Chondrocyte (in vitro differentiated cells): ENCODE data around the gene EPHX1. TPM values are rescaled to one million over a fixed set of nuclear protein-coding genes. Genes with fewer than 3 reads are reported as not detected.

Experiments used
- DNase-seq: peaks from one replicate; pipeline ENCODE4 v3.0.0; 2021; ENCODE audit warnings: mixed read lengths, low spot score
- H3K27ac Mint-ChIP-seq: one replicate; pipeline ENCODE4 v1.8.0; 2021; ENCODE audit warnings: mild to moderate bottlenecking, moderate library complexity, mixed read lengths; ENCODE audit not compliant: unreplicated experiment
- H3K27me3 Mint-ChIP-seq: 2 replicates; pipeline ENCODE4 v1.8.0; 2021; ENCODE audit warnings: low read depth, mixed read lengths
- H3K36me3 Mint-ChIP-seq: 2 replicates; pipeline ENCODE4 v1.8.0; 2021; ENCODE audit warnings: low read depth, mixed read lengths
- H3K4me1 Mint-ChIP-seq: 2 replicates; pipeline ENCODE4 v1.8.0; 2021; ENCODE audit warnings: low read depth, mild to moderate bottlenecking, mixed read lengths
- H3K4me3 Mint-ChIP-seq: one replicate; pipeline ENCODE4 v1.8.0; 2021; ENCODE audit warnings: mild to moderate bottlenecking, moderate library complexity, mixed read lengths; ENCODE audit not compliant: unreplicated experiment
- H3K9me3 Mint-ChIP-seq: 2 replicates; pipeline ENCODE4 v1.8.0; 2021; ENCODE audit warnings: low read depth, mixed read lengths
- total RNA-seq: library from RNA; stranded (reverse); gene quantifications from 3 replicates; pipeline ENCODE4 v1.2.1, GENCODE V29; 2021
- TF ChIP-seq, protein P1 (sequence below): fragments of 200-600 bp; sonication (generic); IDR thresholded peaks from 2 replicates; pipeline ENCODE4 v1.5.0; 2021; ENCODE audit warnings: antibody characterized with exemption, mild to moderate bottlenecking, moderate library complexity

EPHX1 gene
- total RNA-seq, 1 donor from 2014 or later = 69.1 TPM

DNA sequence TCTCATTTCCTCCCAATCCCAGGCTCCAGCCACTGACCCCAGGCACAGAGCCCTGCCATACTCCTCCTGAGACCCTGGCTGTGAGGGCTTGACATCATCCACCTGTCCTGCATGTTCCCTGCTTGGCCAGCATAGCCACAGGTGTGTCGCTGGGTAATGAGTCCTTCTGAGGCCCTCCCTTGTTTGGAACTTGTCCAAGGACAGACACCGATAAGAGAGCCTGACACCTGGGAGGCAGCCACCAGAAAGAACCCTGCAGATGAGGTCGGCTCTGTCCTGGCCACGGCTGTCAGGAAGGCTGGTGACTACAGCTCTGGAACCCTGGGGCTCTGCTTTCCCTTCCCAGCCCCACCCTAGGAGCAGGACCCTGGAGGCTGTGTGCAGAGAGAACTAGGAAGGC, 37.7 kb downstream of the EPHX1 start:
- Mint-ChIP-seq H3K27ac (no peak overlapping the region), H3K4me1 (peaks cover 13% of the 10 kb centered on the region), H3K27me3 (no peaks in the 10 kb centered on the region), H3K36me3 (peaks cover 17% of the 10 kb centered on the region), H3K9me3 (no peaks in the 10 kb centered on the region), H3K4me3 (no peak overlapping the region)
- DNase-seq = no peak
- TF ChIP-seq, protein P1, sequence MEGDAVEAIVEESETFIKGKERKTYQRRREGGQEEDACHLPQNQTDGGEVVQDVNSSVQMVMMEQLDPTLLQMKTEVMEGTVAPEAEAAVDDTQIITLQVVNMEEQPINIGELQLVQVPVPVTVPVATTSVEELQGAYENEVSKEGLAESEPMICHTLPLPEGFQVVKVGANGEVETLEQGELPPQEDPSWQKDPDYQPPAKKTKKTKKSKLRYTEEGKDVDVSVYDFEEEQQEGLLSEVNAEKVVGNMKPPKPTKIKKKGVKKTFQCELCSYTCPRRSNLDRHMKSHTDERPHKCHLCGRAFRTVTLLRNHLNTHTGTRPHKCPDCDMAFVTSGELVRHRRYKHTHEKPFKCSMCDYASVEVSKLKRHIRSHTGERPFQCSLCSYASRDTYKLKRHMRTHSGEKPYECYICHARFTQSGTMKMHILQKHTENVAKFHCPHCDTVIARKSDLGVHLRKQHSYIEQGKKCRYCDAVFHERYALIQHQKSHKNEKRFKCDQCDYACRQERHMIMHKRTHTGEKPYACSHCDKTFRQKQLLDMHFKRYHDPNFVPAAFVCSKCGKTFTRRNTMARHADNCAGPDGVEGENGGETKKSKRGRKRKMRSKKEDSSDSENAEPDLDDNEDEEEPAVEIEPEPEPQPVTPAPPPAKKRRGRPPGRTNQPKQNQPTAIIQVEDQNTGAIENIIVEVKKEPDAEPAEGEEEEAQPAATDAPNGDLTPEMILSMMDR = no peak

DNA sequence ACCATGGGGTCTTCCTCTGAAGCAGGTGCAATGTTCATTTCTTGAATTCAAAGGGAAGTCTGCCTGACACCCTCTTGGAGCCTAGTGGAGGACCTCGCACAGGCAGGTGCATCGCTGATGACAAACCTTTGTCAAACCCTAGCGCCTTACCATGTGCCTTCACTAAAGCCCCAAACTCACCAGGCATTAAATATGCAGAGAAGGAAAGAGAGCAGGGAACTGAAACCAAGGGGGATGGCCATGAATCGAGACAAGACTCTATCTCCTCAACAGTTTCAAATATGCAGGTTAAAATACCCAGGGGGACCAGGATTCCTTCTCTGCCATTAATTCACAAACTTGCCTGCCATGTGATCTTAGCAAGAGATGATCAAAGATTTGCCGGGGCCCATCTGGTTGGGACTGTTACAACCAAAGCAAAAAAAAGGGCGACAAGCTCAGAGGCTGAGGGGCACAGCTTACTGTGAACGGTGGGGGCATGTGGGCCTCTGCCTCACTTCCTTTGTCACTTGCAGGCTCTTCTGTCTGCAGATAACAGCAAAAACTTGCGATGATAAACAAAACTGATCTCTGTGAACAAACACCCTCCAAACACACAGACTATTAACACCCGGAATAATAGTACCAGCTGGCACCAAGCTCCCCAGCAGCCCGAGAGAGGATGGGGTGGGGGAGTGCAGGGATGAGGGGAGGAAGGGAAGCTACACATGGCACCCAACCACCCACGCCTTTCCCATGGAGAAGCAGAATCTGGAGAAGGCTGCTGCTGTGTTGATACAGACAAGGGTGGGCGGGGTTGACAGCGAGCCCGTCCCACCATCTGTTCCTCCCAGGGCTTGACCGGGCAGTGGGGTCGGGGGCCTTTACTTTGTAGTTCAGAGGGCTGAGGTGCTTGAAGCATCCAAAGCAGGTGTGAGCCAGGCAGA, 38.4 kb downstream of the EPHX1 start:
- Mint-ChIP-seq H3K4me1 (peaks cover 13% of the 10 kb centered on the region), H3K9me3 (no peaks in the 10 kb centered on the region), H3K36me3 (peaks cover 14% of the 10 kb centered on the region), H3K27me3 (no peaks in the 10 kb centered on the region), H3K27ac (peak overlapping the region; percentile 22), H3K4me3 (no peak overlapping the region)
- no peak for DNase-seq
- TF ChIP-seq, protein P1 = no peak

DNA sequence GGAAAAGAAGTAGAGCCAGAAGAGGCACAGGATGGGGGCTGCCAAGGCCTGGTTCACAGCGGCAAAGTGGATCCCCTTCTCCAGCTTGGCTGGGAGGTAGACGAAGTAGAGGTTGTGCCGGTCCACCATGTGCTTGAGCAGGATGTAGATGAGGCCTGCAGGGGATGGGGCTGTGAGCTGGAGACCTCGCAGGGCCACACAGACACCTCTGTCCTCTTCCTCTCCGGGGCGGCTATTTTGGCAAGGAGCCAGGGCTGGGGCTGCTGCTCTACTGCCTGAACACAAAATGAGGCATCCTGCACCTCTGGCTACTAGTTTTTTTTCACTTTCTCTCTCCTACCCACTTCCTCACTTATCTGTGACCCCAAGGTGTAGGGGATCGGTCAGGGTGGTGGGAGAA, 40.0 kb downstream of the EPHX1 start:
- TF ChIP-seq, protein P1 = no peak
- no peak for DNase-seq
- peaks cover 21% of the 10 kb centered on the region for H3K36me3 Mint-ChIP-seq
- H3K27ac Mint-ChIP-seq = no peak overlapping the region
- peaks cover 13% of the 10 kb centered on the region for H3K4me1 Mint-ChIP-seq
- H3K9me3 Mint-ChIP-seq = no peaks in the 10 kb centered on the region
- no peaks in the 10 kb centered on the region for H3K27me3 Mint-ChIP-seq
- no peak overlapping the region for H3K4me3 Mint-ChIP-seq

DNA sequence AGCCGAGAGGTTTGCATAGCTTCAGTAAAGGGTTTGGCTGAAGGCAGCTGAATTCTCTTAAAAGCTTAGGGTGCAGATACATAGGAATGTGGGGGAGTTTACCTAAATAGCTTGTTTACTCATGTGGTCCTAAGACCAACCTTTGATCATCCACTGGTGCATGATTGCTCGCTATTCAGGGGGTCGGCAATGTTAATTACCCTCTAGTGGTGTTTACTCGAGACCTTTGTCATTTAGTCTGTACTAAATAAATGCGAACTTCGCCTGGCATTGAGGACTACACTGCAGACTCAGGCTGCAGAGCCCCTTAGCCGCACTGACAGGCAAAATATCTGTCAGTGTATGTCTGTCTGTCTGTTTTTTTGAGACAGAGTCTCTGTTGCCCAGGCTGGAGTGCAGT, 40.4 kb downstream of the EPHX1 start:
- no peak overlapping the region for H3K4me3 Mint-ChIP-seq
- H3K9me3 Mint-ChIP-seq = no peaks in the 10 kb centered on the region

DNA sequence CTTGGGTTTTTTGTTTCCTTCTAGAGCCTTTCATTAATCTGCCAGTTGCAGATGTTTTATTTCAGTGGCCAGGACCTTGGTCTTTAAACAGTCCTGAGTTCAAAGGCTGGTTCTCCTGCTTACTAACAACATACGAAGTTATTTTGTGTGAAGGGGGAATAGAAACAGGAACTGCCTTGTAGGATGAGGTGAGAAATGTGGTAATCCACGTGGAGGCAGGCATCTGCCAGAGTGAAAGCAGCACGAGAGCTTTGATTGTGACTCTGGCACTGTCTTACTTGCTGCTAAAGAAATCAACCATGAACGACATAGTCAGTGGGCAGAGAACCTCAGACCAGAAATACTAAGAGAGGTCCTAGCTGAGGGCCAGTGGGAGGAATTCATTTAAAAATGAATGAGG, 41.9 kb downstream of the EPHX1 start:
- Mint-ChIP-seq H3K4me1 (peaks cover 13% of the 10 kb centered on the region), H3K27ac (no peak overlapping the region)

More for the DNA sequence above, 40.4 kb downstream of the EPHX1 start:
- peaks cover 13% of the 10 kb centered on the region for H3K4me1 Mint-ChIP-seq
- H3K27ac Mint-ChIP-seq = no peak overlapping the region
- H3K36me3 Mint-ChIP-seq = peaks cover 19% of the 10 kb centered on the region
- no peaks in the 10 kb centered on the region for H3K27me3 Mint-ChIP-seq
- no peak for DNase-seq
- TF ChIP-seq, protein P1 = no peak

More for the DNA sequence above, 41.9 kb downstream of the EPHX1 start:
- Mint-ChIP-seq H3K4me3 (no peak overlapping the region), H3K27me3 (no peaks in the 10 kb centered on the region), H3K9me3 (no peaks in the 10 kb centered on the region), H3K36me3 (peaks cover 24% of the 10 kb centered on the region)
- no peak for DNase-seq
- TF ChIP-seq, protein P1 = no peak
